IMR-90 (cell line): ENCODE data around the gene PLEKHG5. TPM values are rescaled to one million over a fixed set of nuclear protein-coding genes. Genes with fewer than 3 reads are reported as not detected.

Experiments used
- ATAC-seq: fragments of 200-7000 bp; cut with Tn5 transposase; 2 replicates; pipeline ENCODE4 v1.9.1; 2020; ENCODE audit warnings: low read depth, mild to moderate bottlenecking, moderate library complexity
- BruUV-seq: library from RNA; stranded (reverse); fragments of 400-500 nt; replicated peaks from 2 replicates; lab custom pipeline; 2021; lab: Mats Ljungman, UMichigan
- CTCF ChIA-PET: fragments of 300-600 bp; formaldehyde crosslinking; extraction: SDS; loops from one replicate; lab custom pipeline; 2021; ENCODE audit warnings: antibody characterized with exemption; lab: Yijun Ruan, JAX
- POLR2A ChIA-PET: fragments of 300-600 bp; sonication (Branson Sonifier 250); formaldehyde crosslinking; loops from one replicate; lab custom pipeline; 2022; ENCODE audit warnings: antibody characterized with exemption; ENCODE audit not compliant: unreplicated experiment; lab: Charles Lee
- DNase-seq: peaks from one replicate; pipeline ENCODE4 v3.0.0; 2013
- H2AFZ ChIP-seq: replicated peaks from 2 replicates; pipeline ENCODE3; 2013; ENCODE audit warnings: low read length, mild to moderate bottlenecking; ENCODE audit not compliant: poor library complexity
- H2AK5ac ChIP-seq: 2 replicates; pipeline ENCODE4 v1.6.1; 2013; ENCODE audit warnings: low read depth, low read length, inconsistent platforms
- H2AK9ac ChIP-seq: replicated peaks from 2 replicates; pipeline ENCODE3; 2013; ENCODE audit warnings: mild to moderate bottlenecking, low read depth, low read length, moderate library complexity; ENCODE audit not compliant: poor library complexity
- H2BK120ac ChIP-seq: 2 replicates; pipeline ENCODE4 v1.6.1; 2013; ENCODE audit warnings: low read depth, low read length, inconsistent platforms
- H2BK15ac ChIP-seq: 3 replicates; pipeline ENCODE4 v1.6.1; 2013; ENCODE audit warnings: low read depth, low read length, inconsistent platforms
- H2BK20ac ChIP-seq: 2 replicates; pipeline ENCODE4 v1.6.1; 2013; ENCODE audit warnings: low read depth, mild to moderate bottlenecking, inconsistent platforms, low read length, moderate library complexity
- H2BK5ac ChIP-seq: 2 replicates; pipeline ENCODE4 v1.6.1; 2013; ENCODE audit warnings: mild to moderate bottlenecking, low read depth, low read length, inconsistent platforms; ENCODE audit not compliant: poor library complexity, severe bottlenecking
- H3K14ac ChIP-seq: replicated peaks from 2 replicates; pipeline ENCODE4 v1.6.1; 2013; ENCODE audit warnings: low read depth, low read length, inconsistent platforms
- H3K18ac ChIP-seq: 2 replicates; pipeline ENCODE4 v1.6.1; 2013; ENCODE audit warnings: low read depth, low read length, control low read depth
- H3K23ac ChIP-seq: 2 replicates; pipeline ENCODE4 v1.6.1; 2013; ENCODE audit warnings: low read depth, low read length, inconsistent platforms
- H3K27ac ChIP-seq: 2 replicates; pipeline ENCODE4 v1.5.1; 2013; ENCODE audit warnings: mild to moderate bottlenecking, control low read depth, low read length; ENCODE audit not compliant: insufficient read depth
- H3K27me3 ChIP-seq: 2 replicates; pipeline ENCODE4 v1.6.1; 2013; ENCODE audit warnings: low read length; ENCODE audit not compliant: control insufficient read depth, insufficient read depth
- H3K36me3 ChIP-seq: 2 replicates; pipeline ENCODE4 v1.6.1; 2013; ENCODE audit warnings: low read length, mixed read lengths; ENCODE audit not compliant: control insufficient read depth, insufficient read depth
- H3K4ac ChIP-seq: 2 replicates; pipeline ENCODE4 v1.6.1; 2013; ENCODE audit warnings: low read depth, low read length, inconsistent platforms
- H3K4me1 ChIP-seq: 2 replicates; pipeline ENCODE4 v1.6.1; 2013; ENCODE audit warnings: low read length, mixed read lengths; ENCODE audit not compliant: control insufficient read depth, insufficient read depth
- H3K4me2 ChIP-seq: 2 replicates; pipeline ENCODE4 v1.6.1; 2013; ENCODE audit warnings: low read depth, mild to moderate bottlenecking, control low read depth, low read length, moderate library complexity
- H3K4me3 ChIP-seq: 2 replicates; pipeline ENCODE4 v1.5.1; 2013; ENCODE audit warnings: low read depth, mild to moderate bottlenecking, control low read depth, low read length, moderate library complexity; ENCODE audit not compliant: insufficient read depth
- H3K56ac ChIP-seq: 2 replicates; pipeline ENCODE4 v1.6.1; 2013; ENCODE audit warnings: low read length, inconsistent platforms; ENCODE audit not compliant: insufficient read depth; ENCODE audit errors: extremely low read depth
- H3K79me1 ChIP-seq, 2 experiments: 2 replicates each; pipeline ENCODE4 v1.6.1; 2013; ENCODE audit warnings: low read length in 2 of 2, inconsistent platforms in 1 of 2, low read depth in 1 of 2
- H3K9ac ChIP-seq: 2 replicates; pipeline ENCODE4 v1.6.1; 2013; ENCODE audit warnings: low read depth, low read length, control low read depth
- H3K9me1 ChIP-seq: 2 replicates; pipeline ENCODE4 v1.6.1; 2013; ENCODE audit warnings: low read length, inconsistent platforms; ENCODE audit not compliant: insufficient read depth
- H3K9me3 ChIP-seq: 2 replicates; pipeline ENCODE4 v1.6.1; 2013; ENCODE audit warnings: low read length; ENCODE audit not compliant: control insufficient read depth, insufficient read depth
- H4K20me1 ChIP-seq: 2 replicates; pipeline ENCODE4 v1.6.1; 2013; ENCODE audit warnings: low read length, inconsistent platforms; ENCODE audit not compliant: insufficient read depth
- H4K5ac ChIP-seq: 2 replicates; pipeline ENCODE4 v1.6.1; 2013; ENCODE audit warnings: mild to moderate bottlenecking, low read depth, low read length, control low read depth
- H4K8ac ChIP-seq, 2 experiments: 2 replicates each; pipeline ENCODE4 v1.6.1; 2013; ENCODE audit warnings: low read depth in 2 of 2, low read length in 2 of 2, control low read depth in 1 of 2, inconsistent platforms in 1 of 2
- H4K91ac ChIP-seq: 2 replicates; pipeline ENCODE4 v1.6.1; 2013; ENCODE audit warnings: low read depth, low read length, inconsistent platforms; ENCODE audit not compliant: insufficient read depth
- POLR2A ChIP-seq: IDR thresholded peaks from 2 replicates; pipeline ENCODE4 v1.6.1; 2012; ENCODE audit warnings: mild to moderate bottlenecking, low read depth, low read length
- RAD21 ChIP-seq: IDR thresholded peaks from 2 replicates; pipeline ENCODE4 v1.6.1; 2012; ENCODE audit warnings: low read length, improper control_type of control experiment
- WGBS, 2 experiments: methylation state at CpG; one replicate each; pipeline versions ENCODE4 v1.1.5 to v1.1.7; 2013; ENCODE audit warnings: missing lambda C conversion rate in 2 of 2; ENCODE audit not compliant: insufficient read length in 1 of 2; ENCODE audit errors: extremely low coverage in 2 of 2; 5-methylcytosine and 5-hydroxymethylcytosine counted together
- dilution Hi-C: fragments of 300-500 bp; cut with HindIII; formaldehyde crosslinking; loops from one replicate; pipeline ENCODE4 v1.14.3; 2018; ENCODE audit warnings: low sequenced_read_pairs; ENCODE audit not compliant: unreplicated experiment
- in situ Hi-C: fragments of 300-500 bp; cut with MboI; formaldehyde crosslinking; loops from 3 replicates; pipeline ENCODE4 v1.14.3; 2019; ENCODE audit warnings: low sequenced_read_pairs, inconsistent platforms, mixed read lengths
- intact Hi-C: fragments of 100-400 bp; cut with micrococcal nuclease; formaldehyde crosslinking; loops from 2 replicates; pipeline ENCODE4 v1.10.0; 2022
- polyA plus RNA-seq, 3 experiments: library from polyadenylated mRNA; depleted of rRNA; stranded (reverse); fragments of >200 nt; gene quantifications; 2 replicates each; pipeline ENCODE4 v1.2.3, GENCODE V29; 2012; ENCODE audit warnings: low replicate concordance in 1 of 3
- total RNA-seq: library from RNA; depleted of rRNA; stranded (reverse); fragments of >200 nt; gene quantifications from 2 replicates; pipeline ENCODE4 v1.2.3, GENCODE V29; 2012

PLEKHG5 gene
- total and polyA plus RNA-seq, 2 of the 4 experiments (the other 2 are of a cell fraction) = 4.8 to 11.6 TPM

GRCh38 chr1:6419397-6419803 lies 72.1 kb downstream of the PLEKHG5 start:
- Histone ChIP-seq H2BK20ac (no peak overlapping the region), H3K56ac (no peak overlapping the region), H3K9ac (no peak overlapping the region), H2AK9ac (no peak overlapping the region), H4K5ac (no peak overlapping the region), H3K4ac (no peak overlapping the region), H3K4me2 (no peak overlapping the region), H2BK5ac (no peak overlapping the region), H3K14ac (no peak overlapping the region), H3K9me1 (no peaks in the 10 kb centered on the region), H3K9me3 (no peaks in the 10 kb centered on the region), H2BK15ac (no peak overlapping the region), H2BK120ac (no peak overlapping the region), H3K4me1 (peaks cover 2% of the 10 kb centered on the region), H4K91ac (no peak overlapping the region), H3K36me3 (no peaks in the 10 kb centered on the region), H2AFZ (peak overlapping the region; percentile 75), H3K79me1 (no peaks in the 10 kb centered on the region), H4K8ac (no peak overlapping the region), H3K4me3 (no peak overlapping the region), H3K18ac (no peak overlapping the region), H3K27ac (no peak overlapping the region), H4K20me1 (peaks cover 11% of the 10 kb centered on the region; the same call in 1 of the 2 replicates), H3K23ac (no peak overlapping the region), H3K27me3 (peaks cover 84% of the 10 kb centered on the region), H2AK5ac (no peak overlapping the region)
- ChIA-PET POLR2A (no interaction called here), CTCF (interaction anchor here (3.7 kb wide), 1 partner anchor 19 kb away, joined by 13 read pairs; no protein-coding TSS in a partner anchor)
- 4% methylated on average over 34 of the region's 48 CpGs; no CpG with 5 or more reads in 1 of the 2 experiments for WGBS, 2 experiments
- in situ Hi-C loops = no loop called here
- DNase-seq (no peak), ATAC-seq (no peak; the same call in 1 of the 2 replicates)
- TF ChIP-seq RAD21 (no peak), POLR2A (no peak)
- BruUV-seq = no TSS peak
- intact Hi-C loops = no loop called here
- dilution Hi-C loops = no loop called here
